HepG2 (cell line): ENCODE measurements around the gene FAAP100. TPM values are rescaled to one million over a fixed set of nuclear protein-coding genes. Genes with fewer than 3 reads are reported as not detected.

Experiments
- HDAC6 ChIP-seq: fragments of 200-600 bp; sonication (generic); IDR thresholded peaks from 2 replicates; pipeline ENCODE4 v1.7.0; 2017; ENCODE audit warnings: mild to moderate bottlenecking, antibody characterized with exemption, low read length, low read depth
- KDM2A ChIP-seq: sonication (generic); formaldehyde crosslinking; IDR thresholded peaks from 2 replicates; pipeline ENCODE4 v1.4.0; 2020; ENCODE audit warnings: low read depth, missing genetic modification reagents, borderline replicate concordance
- MAFF ChIP-seq: IDR thresholded peaks from 2 replicates; pipeline ENCODE4 v1.6.1; 2011; ENCODE audit warnings: low read depth, low read length, improper control_type of control experiment
- ZBTB1 ChIP-seq: sonication (generic); formaldehyde crosslinking; IDR thresholded peaks from 2 replicates; pipeline ENCODE4 v1.4.0; 2020; ENCODE audit warnings: missing genetic modification reagents, borderline replicate concordance
- ZBTB25 ChIP-seq: IDR thresholded peaks from 2 replicates; pipeline ENCODE4 v1.6.1; 2018; ENCODE audit warnings: missing genetic modification reagents
- ZNF235 ChIP-seq: sonication (generic); formaldehyde crosslinking; IDR thresholded peaks from 2 replicates; pipeline ENCODE4 v1.8.1; 2023; ENCODE audit warnings: mild to moderate bottlenecking, missing genetic modification reagents, borderline replicate concordance
- ZNF263 ChIP-seq: sonication (generic); formaldehyde crosslinking; IDR thresholded peaks from 2 replicates; pipeline ENCODE4 v1.4.0; 2020; ENCODE audit warnings: missing genetic modification reagents
- ZNF362 ChIP-seq: sonication (generic); formaldehyde crosslinking; IDR thresholded peaks from 2 replicates; pipeline ENCODE4 v1.4.0; 2020; ENCODE audit warnings: missing genetic modification reagents, mild to moderate bottlenecking, borderline replicate concordance
- ZNF564 ChIP-seq: sonication (generic); formaldehyde crosslinking; IDR thresholded peaks from 2 replicates; pipeline ENCODE4 v1.8.1; 2023; ENCODE audit warnings: mild to moderate bottlenecking, missing genetic modification reagents
- ZNF589 ChIP-seq: sonication (generic); formaldehyde crosslinking; conservative IDR thresholded peaks from 2 replicates; pipeline ENCODE4 v1.8.0; 2022; ENCODE audit warnings: mild to moderate bottlenecking, moderate library complexity, missing genetic modification reagents
- ZXDC ChIP-seq: sonication (generic); formaldehyde crosslinking; IDR thresholded peaks from 2 replicates; pipeline ENCODE4 v1.5.0; 2020; ENCODE audit warnings: mild to moderate bottlenecking, missing genetic modification reagents
- polyA plus RNA-seq, 8 experiments: library from polyadenylated mRNA; depleted of rRNA in 3 of 8; stranded (reverse) in 7 of 8; unstranded in 1 of 8; fragments of >200 nt; fragmentation: Illumina TruSeq in 4 of 8; extraction: Trizol in 4 of 8; gene quantifications; 2 replicates each; pipeline versions ENCODE4 v1.2.1 to v1.2.3, GENCODE V29; 2011 to 2016; ENCODE audit warnings: low read depth in 4 of 8, missing spikeins in 1 of 8, mixed read lengths in 1 of 8; ENCODE audit not compliant: insufficient read depth in 1 of 8
- total RNA-seq, 5 experiments: library from RNA; depleted of rRNA; stranded (reverse); fragments of >200 nt; fragmentation: Illumina TruSeq; extraction: Trizol; gene quantifications; 2 replicates each; pipeline ENCODE4 v1.2.3, GENCODE V29; 2016; ENCODE audit warnings: low read depth in 1 of 5
- TF ChIP-seq, protein P1 (sequence below): IDR thresholded peaks from 2 replicates; pipeline ENCODE4 v1.6.1; 2016; ENCODE audit warnings: low read depth, control low read depth

FAAP100 gene
- total and polyA plus RNA-seq, 2 of the 13 experiments (the other 11 are each of a cell fraction or from before 2014, with no cell fraction given): 7.6 to 20.8 TPM

DNA sequence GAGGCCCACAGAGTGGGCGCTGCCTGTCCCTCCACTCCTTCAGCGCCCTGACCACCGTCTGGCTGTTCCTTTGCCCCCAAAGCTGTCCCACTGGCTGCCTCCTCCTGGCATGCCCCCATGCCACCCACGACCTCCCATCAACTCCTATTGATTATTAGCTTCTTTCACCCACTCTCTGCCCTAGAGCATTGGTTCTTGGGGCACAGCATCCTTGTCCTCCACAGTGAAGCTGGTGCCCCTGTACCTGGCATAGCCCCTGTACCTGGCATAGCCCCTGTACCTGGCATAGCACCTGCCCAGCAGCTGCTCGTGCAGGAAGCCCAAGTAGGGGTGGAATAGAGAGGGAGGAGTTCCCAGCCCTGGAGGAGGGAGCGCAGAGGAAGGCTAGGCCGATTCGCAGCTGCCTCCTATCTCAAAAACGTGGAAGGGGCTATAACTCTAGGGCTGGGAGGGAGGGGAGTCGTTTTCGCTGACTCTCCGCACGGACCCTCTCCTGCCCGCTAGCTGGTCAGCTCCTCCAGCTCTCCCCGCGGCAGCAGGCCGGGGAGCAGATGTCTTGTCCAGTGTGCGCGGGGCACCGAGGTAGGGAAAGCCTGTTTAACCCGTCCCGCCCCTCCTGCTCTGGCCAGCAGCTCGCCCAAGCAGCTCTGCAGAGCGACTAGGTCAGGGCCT, 33.9 kb downstream of the FAAP100 start (continued):
- TF ChIP-seq ZXDC (CRISPR knock-in tag): no peak
- TF ChIP-seq ZNF564 (CRISPR knock-in tag): 0 out of 2 replicates have a peak, but pooled peaks have one; percentile 21
- TF ChIP-seq KDM2A: 0 out of 2 replicates have a peak, but pooled peaks have one; percentile 79
- TF ChIP-seq, protein P1, sequence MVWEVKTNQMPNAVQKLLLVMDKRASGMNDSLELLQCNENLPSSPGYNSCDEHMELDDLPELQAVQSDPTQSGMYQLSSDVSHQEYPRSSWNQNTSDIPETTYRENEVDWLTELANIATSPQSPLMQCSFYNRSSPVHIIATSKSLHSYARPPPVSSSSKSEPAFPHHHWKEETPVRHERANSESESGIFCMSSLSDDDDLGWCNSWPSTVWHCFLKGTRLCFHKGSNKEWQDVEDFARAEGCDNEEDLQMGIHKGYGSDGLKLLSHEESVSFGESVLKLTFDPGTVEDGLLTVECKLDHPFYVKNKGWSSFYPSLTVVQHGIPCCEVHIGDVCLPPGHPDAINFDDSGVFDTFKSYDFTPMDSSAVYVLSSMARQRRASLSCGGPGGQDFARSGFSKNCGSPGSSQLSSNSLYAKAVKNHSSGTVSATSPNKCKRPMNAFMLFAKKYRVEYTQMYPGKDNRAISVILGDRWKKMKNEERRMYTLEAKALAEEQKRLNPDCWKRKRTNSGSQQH (CRISPR knock-in tag): no peak
- 0 out of 2 replicates have a peak, but pooled peaks have one; percentile 50 for TF ChIP-seq ZNF589
- TF ChIP-seq HDAC6: no peak
- 0 out of 2 replicates have a peak, but pooled peaks have one; percentile 32 for TF ChIP-seq ZNF235
- TF ChIP-seq MAFF: no peak
- TF ChIP-seq ZNF362 (CRISPR knock-in tag): no peak
- TF ChIP-seq ZBTB1: no peak
- no peak for TF ChIP-seq ZBTB25 (CRISPR knock-in tag)
- TF ChIP-seq ZNF263 (CRISPR knock-in tag): peak; percentile 49; the same call in 1 of the 2 replicates
